GM21576 (cell line): ENCODE results near the gene FAM186B.

Source experiments
- ATAC-seq: cut with Tn5 transposase; IDR thresholded peaks from one replicate; pipeline ENCODE4 v1.9.1; 2021; ENCODE audit warnings: mild to moderate bottlenecking, moderate library complexity; ENCODE audit not compliant: unreplicated experiment

Gene FAM186B

GRCh38 chr12:49577589-49578315 lies 27.7 kb downstream of the FAM186B start:
- ATAC-seq: no peak

- no peak for ATAC-seq
Measured at GRCh38 chr12:49568442-49569162, 36.8 kb downstream of the FAM186B start.

GRCh38 chr12:49567611-49568441 lies 37.6 kb downstream of the FAM186B start, which contains the start of gene MCRS1:
TSS of gene MCRS1 (minus strand) at chr12:49568142. CDS start at chr12:49566731, 1,411 bp downstream.
- peak; percentile 80 for ATAC-seq

GRCh38 chr12:49567302-49567610 lies 38.2 kb downstream of the FAM186B start:
- peak; percentile 15 for ATAC-seq

- ATAC-seq: no peak
Measured at GRCh38 chr12:49566361-49566760, 39.1 kb downstream of the FAM186B start.

GRCh38 chr12:49565406-49566265 lies 39.8 kb downstream of the FAM186B start:
- no peak for ATAC-seq

- ATAC-seq: no peak
Measured at GRCh38 chr12:49564686-49565405, 40.6 kb downstream of the FAM186B start.

- ATAC-seq: no peak
Measured at GRCh38 chr12:49563951-49564685, 41.3 kb downstream of the FAM186B start.

GRCh38 chr12:49562831-49563230 lies 42.6 kb downstream of the FAM186B start:
- no peak for ATAC-seq

- no peak for ATAC-seq
Measured at GRCh38 chr12:49562233-49562632, 43.2 kb downstream of the FAM186B start.

- no peak for ATAC-seq
Measured at GRCh38 chr12:49560695-49561094, 44.7 kb downstream of the FAM186B start.

GRCh38 chr12:49559011-49559675 lies 46.3 kb downstream of the FAM186B start:
- ATAC-seq: no peak

- no peak for ATAC-seq
Measured at GRCh38 chr12:49558526-49558925, 46.9 kb downstream of the FAM186B start.

GRCh38 chr12:49557917-49558215 lies 47.6 kb downstream of the FAM186B start:
- no peak for ATAC-seq

GRCh38 chr12:49557187-49557916 lies 48.1 kb downstream of the FAM186B start:
- ATAC-seq: no peak

GRCh38 chr12:49556391-49557186 lies 48.9 kb downstream of the FAM186B start:
- ATAC-seq: no peak

GRCh38 chr12:49555631-49556390 lies 49.6 kb downstream of the FAM186B start:
- no peak for ATAC-seq
